Stimulated activated naive CD8-positive, alpha-beta T cell treated with anti-CD3 and anti-CD28 coated beads, Interleukin-15, Interleukin-2, amounts not matched to agents 100 ng/mL and 50 ng/mL, for 24 hours (primary cell): Measurements from ENCODE around the gene HSPB1.

Experiments
- H3K27ac Mint-ChIP-seq: one replicate; pipeline ENCODE4 v1.8.0; 2021; ENCODE audit warnings: mild to moderate bottlenecking, mixed read lengths
- H3K27me3 Mint-ChIP-seq: one replicate; pipeline ENCODE4 v1.8.0; 2021; ENCODE audit warnings: mixed read lengths
- H3K36me3 Mint-ChIP-seq: one replicate; pipeline ENCODE4 v1.8.0; 2021; ENCODE audit warnings: low read depth, mixed read lengths
- H3K4me1 Mint-ChIP-seq: one replicate; pipeline ENCODE4 v1.8.0; 2021; ENCODE audit warnings: low read depth, mixed read lengths
- H3K4me3 Mint-ChIP-seq: one replicate; pipeline ENCODE4 v1.8.0; 2021; ENCODE audit warnings: mild to moderate bottlenecking, mixed read lengths
- H3K9me3 Mint-ChIP-seq: one replicate; pipeline ENCODE4 v1.8.0; 2021; ENCODE audit warnings: mixed read lengths

HSPB1 gene

GRCh38 chr7:76346778-76347177 is 44.3 kb downstream of the HSPB1 start:
- Mint-ChIP-seq H3K27me3 (no peaks in the 10 kb centered on the region), H3K36me3 (peaks cover 85% of the 10 kb centered on the region), H3K27ac (peak overlapping the region; percentile 54)

GRCh38 chr7:76347710-76348109 is 45.2 kb downstream of the HSPB1 start:
- Mint-ChIP-seq H3K4me1 (peaks cover 78% of the 10 kb centered on the region), H3K27me3 (no peaks in the 10 kb centered on the region), H3K9me3 (no peaks in the 10 kb centered on the region), H3K4me3 (peak overlapping the region; percentile 24), H3K36me3 (peaks cover 85% of the 10 kb centered on the region), H3K27ac (peak overlapping the region; percentile 47)

More at GRCh38 chr7:76346778-76347177, 44.3 kb downstream of the HSPB1 start:
- Mint-ChIP-seq H3K4me3 (no peak overlapping the region), H3K4me1 (peaks cover 77% of the 10 kb centered on the region), H3K9me3 (no peaks in the 10 kb centered on the region)

- Mint-ChIP-seq H3K4me3 (no peak overlapping the region), H3K27ac (no peak overlapping the region), H3K9me3 (no peaks in the 10 kb centered on the region), H3K36me3 (peaks cover 78% of the 10 kb centered on the region), H3K27me3 (no peaks in the 10 kb centered on the region), H3K4me1 (peaks cover 75% of the 10 kb centered on the region)
Measured at GRCh38 chr7:76349313-76349885, 46.9 kb downstream of the HSPB1 start.

DNA sequence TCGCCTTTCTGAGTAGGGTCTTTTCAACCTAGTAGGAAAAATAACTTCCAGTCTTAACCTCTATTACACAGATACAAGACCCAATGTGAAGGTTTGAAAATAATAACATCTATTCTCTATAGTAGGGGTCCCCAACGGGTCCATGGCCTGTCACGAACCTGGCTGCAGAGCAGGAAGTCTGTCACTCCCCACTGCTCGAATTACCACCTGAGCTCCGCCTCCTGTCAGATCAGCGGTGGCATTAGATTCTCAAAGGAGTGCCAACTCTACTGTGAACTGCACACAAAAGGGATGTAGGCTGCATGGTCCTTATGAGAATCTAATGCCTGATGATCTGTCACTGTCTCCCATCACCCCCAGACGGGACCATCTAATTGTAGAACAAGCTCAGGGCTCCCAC is 48.9 kb downstream of the HSPB1 start:
- H3K27ac Mint-ChIP-seq, result no peak overlapping the region
- no peak overlapping the region for H3K4me3 Mint-ChIP-seq
- no peaks in the 10 kb centered on the region for H3K9me3 Mint-ChIP-seq
- peaks cover 83% of the 10 kb centered on the region for H3K4me1 Mint-ChIP-seq
- H3K27me3 Mint-ChIP-seq, result no peaks in the 10 kb centered on the region
- H3K36me3 Mint-ChIP-seq, result peaks cover 80% of the 10 kb centered on the region

DNA sequence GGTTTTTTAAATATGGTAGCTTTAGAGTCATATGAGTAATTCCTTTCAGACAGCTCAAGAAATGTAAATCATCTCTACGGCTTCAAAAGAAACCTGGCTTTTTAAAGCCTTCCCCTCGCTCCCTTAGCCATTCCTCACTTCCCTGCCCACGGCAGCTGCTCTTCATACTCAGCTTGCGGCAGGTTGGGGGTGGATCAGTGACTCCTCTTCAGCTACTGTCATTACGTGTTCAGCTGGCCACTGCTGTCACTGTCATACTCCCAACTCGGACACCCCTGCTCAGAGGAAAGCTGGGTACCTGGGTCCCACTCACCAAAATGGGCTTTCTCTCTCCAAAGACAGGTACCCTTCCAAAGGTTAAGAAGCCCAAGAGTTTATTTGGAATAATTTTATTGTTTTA is 49.7 kb downstream of the HSPB1 start:
- H3K27me3 Mint-ChIP-seq, result no peaks in the 10 kb centered on the region
- no peak overlapping the region for H3K4me3 Mint-ChIP-seq
- no peaks in the 10 kb centered on the region for H3K9me3 Mint-ChIP-seq
- H3K36me3 Mint-ChIP-seq, result peaks cover 80% of the 10 kb centered on the region
- H3K4me1 Mint-ChIP-seq, result peaks cover 83% of the 10 kb centered on the region
- H3K27ac Mint-ChIP-seq, result no peak overlapping the region

DNA sequence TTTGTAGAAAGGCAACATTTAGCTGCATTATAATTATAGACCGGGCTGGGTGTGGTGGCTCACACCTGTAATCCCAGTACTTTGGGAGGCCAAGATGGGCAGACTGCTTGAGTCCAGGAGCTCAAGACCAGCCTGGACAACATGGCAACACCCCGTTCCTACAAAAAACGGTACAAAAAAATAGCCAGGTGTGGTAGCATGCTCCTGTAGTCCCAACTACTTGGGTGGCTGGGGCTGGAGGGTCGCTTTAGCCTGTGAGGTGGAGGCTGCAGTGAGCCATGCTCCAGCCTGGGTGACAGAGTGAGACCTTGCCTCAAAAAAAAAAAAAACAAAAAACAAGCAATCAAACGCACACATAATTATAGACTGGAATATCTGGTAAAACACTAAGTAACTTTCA is 51.3 kb downstream of the HSPB1 start:
- Mint-ChIP-seq H3K27ac (no peak overlapping the region), H3K36me3 (peaks cover 81% of the 10 kb centered on the region), H3K4me3 (no peak overlapping the region), H3K4me1 (peaks cover 78% of the 10 kb centered on the region), H3K9me3 (no peaks in the 10 kb centered on the region), H3K27me3 (no peaks in the 10 kb centered on the region)
